ENCODE results near the gene FTCD.

FTCD gene

GRCh38 chr21:46104104-46104503, 51.3 kb downstream of the FTCD start:
- TF ChIP-seq CEBPB (IDR thresholded peaks at IDR 0.05), result no peak
- no peak for TF ChIP-seq YY1 (IDR thresholded peaks at IDR 0.05; ENCODE audit: low read depth)
- no peak for TF ChIP-seq NFIC (IDR thresholded peaks at IDR 0.05)
- TF ChIP-seq RAD21 (IDR thresholded peaks at IDR 0.05; ENCODE audit: low read depth), result no peak
- TF ChIP-seq TEAD4 (IDR thresholded peaks at IDR 0.05), result no peak
- TF ChIP-seq MAX (IDR thresholded peaks at IDR 0.05), result no peak
- TF ChIP-seq TAF1 (IDR thresholded peaks at IDR 0.05; ENCODE audit: low read depth), result no peak
- TF ChIP-seq ZBTB7A (IDR thresholded peaks at IDR 0.05; ENCODE audit: low read depth), result no peak
- no peak for TF ChIP-seq REST (IDR thresholded peaks at IDR 0.05; ENCODE audit: low read depth)
- no peak for TF ChIP-seq USF1 (IDR thresholded peaks at IDR 0.05)
- no peak for TF ChIP-seq EP300 (IDR thresholded peaks at IDR 0.05; ENCODE audit: borderline replicate concordance)
- no peak for TF ChIP-seq CREB1 (IDR thresholded peaks at IDR 0.05; ENCODE audit: low read depth)
- TF ChIP-seq FOXM1 (IDR thresholded peaks at IDR 0.05; ENCODE audit: borderline replicate concordance, low read depth), result no peak
- TF ChIP-seq TCF12 (IDR thresholded peaks at IDR 0.05; ENCODE audit: low read depth), result no peak
- TF ChIP-seq EGR1 (IDR thresholded peaks at IDR 0.05), result no peak

- TF ChIP-seq TCF12 (IDR thresholded peaks at IDR 0.05; ENCODE audit: low read depth) (no peak), TAF1 (IDR thresholded peaks at IDR 0.05; ENCODE audit: low read depth) (no peak), REST (IDR thresholded peaks at IDR 0.05; ENCODE audit: low read depth) (no peak), MAX (IDR thresholded peaks at IDR 0.05) (no peak), USF1 (IDR thresholded peaks at IDR 0.05) (no peak), CEBPB (IDR thresholded peaks at IDR 0.05) (no peak), RAD21 (IDR thresholded peaks at IDR 0.05; ENCODE audit: low read depth) (no peak), YY1 (IDR thresholded peaks at IDR 0.05; ENCODE audit: low read depth) (no peak)
Observed at GRCh38 chr21:46100906-46101305, 54.5 kb downstream of the FTCD start.

GRCh38 chr21:46100426-46100825, 55.0 kb downstream of the FTCD start:
- TF ChIP-seq TCF12 (IDR thresholded peaks at IDR 0.05; ENCODE audit: low read depth) (no peak), FOXM1 (IDR thresholded peaks at IDR 0.05; ENCODE audit: borderline replicate concordance, low read depth) (no peak), EP300 (IDR thresholded peaks at IDR 0.05; ENCODE audit: borderline replicate concordance) (no peak), ZBTB7A (IDR thresholded peaks at IDR 0.05; ENCODE audit: low read depth) (no peak), REST (IDR thresholded peaks at IDR 0.05; ENCODE audit: low read depth) (no peak), NFIC (IDR thresholded peaks at IDR 0.05) (no peak)

- TF ChIP-seq MAX (IDR thresholded peaks at IDR 0.05) (no peak), YY1 (IDR thresholded peaks at IDR 0.05; ENCODE audit: low read depth) (no peak), RAD21 (IDR thresholded peaks at IDR 0.05; ENCODE audit: low read depth) (no peak), NFIC (IDR thresholded peaks at IDR 0.05) (no peak), TAF1 (IDR thresholded peaks at IDR 0.05; ENCODE audit: low read depth) (no peak), EGR1 (IDR thresholded peaks at IDR 0.05) (no peak), ZBTB7A (IDR thresholded peaks at IDR 0.05; ENCODE audit: low read depth) (no peak), CEBPB (IDR thresholded peaks at IDR 0.05) (no peak)
Observed at GRCh38 chr21:46100020-46100419, 55.4 kb downstream of the FTCD start.

GRCh38 chr21:46099476-46099875, 55.9 kb downstream of the FTCD start:
- no peak for TF ChIP-seq REST (IDR thresholded peaks at IDR 0.05; ENCODE audit: low read depth)
- no peak for TF ChIP-seq NFIC (IDR thresholded peaks at IDR 0.05)
- TF ChIP-seq TCF12 (IDR thresholded peaks at IDR 0.05; ENCODE audit: low read depth), result no peak
- TF ChIP-seq FOXM1 (IDR thresholded peaks at IDR 0.05; ENCODE audit: borderline replicate concordance, low read depth), result no peak
- TF ChIP-seq ZBTB7A (IDR thresholded peaks at IDR 0.05; ENCODE audit: low read depth), result no peak
- no peak for TF ChIP-seq CEBPB (IDR thresholded peaks at IDR 0.05)
- no peak for TF ChIP-seq TEAD4 (IDR thresholded peaks at IDR 0.05)
- TF ChIP-seq RAD21 (IDR thresholded peaks at IDR 0.05; ENCODE audit: low read depth), result no peak
